GM23248 (cell line): ENCODE results near the gene ADIPOR2.

Source experiments
- EZH2 ChIP-seq: fragments of 200-600 bp; sonication (generic); IDR thresholded peaks from 2 replicates; pipeline ENCODE4 v1.6.1; 2018; ENCODE audit warnings: antibody characterized with exemption, mild to moderate bottlenecking; ENCODE audit not compliant: insufficient read depth, poor library complexity, severe bottlenecking
- EZH2phosphoT487 ChIP-seq: fragments of 200-600 bp; sonication (generic); IDR thresholded peaks from 2 replicates; pipeline ENCODE4 v1.6.1; 2018; ENCODE audit warnings: antibody characterized with exemption, moderate library complexity, mild to moderate bottlenecking, low read depth; ENCODE audit not compliant: insufficient read depth

DNA sequence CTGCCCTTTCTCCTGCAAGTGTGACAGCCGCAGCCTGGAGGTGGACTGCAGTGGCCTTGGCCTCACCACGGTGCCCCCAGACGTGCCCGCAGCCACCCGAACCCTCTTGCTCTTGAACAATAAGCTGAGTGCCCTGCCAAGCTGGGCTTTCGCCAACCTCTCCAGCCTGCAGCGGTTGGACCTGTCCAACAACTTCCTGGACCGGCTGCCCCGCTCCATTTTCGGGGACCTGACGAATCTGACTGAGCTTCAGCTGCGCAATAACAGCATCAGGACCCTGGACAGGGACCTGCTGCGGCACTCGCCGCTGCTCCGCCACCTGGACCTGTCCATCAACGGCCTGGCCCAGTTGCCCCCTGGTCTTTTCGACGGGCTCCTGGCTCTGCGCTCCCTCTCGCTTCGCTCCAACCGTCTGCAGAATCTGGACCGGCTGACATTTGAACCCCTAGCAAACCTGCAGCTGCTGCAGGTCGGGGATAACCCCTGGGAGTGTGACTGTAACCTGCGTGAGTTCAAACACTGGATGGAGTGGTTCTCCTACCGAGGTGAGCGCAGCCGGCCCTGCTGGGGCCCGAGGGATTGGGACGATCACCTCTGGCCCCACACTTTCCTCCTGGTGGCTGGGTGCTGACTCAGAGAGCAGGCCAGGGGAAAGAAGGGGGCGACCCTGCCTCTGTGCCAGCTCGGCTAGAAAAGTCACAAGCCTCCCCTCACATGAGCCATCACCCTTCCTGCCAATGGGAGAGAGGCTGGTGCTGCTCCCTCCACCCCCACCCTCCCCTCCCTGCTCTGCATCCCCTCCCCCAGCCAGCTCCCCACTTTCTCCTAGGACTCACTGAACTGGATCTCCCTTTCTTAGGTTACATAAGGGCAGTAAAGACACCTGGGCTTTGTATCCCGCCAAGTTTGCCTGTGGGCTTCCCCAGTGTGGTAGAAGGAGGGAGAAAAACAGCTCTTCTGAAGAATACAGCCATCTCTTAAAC is 140.4 kb downstream of the ADIPOR2 start:
- TF ChIP-seq EZH2 (no peak), EZH2phosphoT487 (no peak)
